Esophagus muscularis mucosa (tissue), 2 donors: ENCODE measurements around the gene SLC22A17.

Experiments
- POLR2A ChIP-seq: fragments of 450-650 bp; IDR thresholded peaks from one replicate; pipeline ENCODE4 v1.6.1; 2017; ENCODE audit warnings: antibody characterized with exemption, moderate library complexity, mild to moderate bottlenecking, low read depth
- POLR2AphosphoS5 ChIP-seq, 2 donors: sonication (generic); formaldehyde crosslinking; IDR thresholded peaks; one replicate each; pipeline ENCODE4 v1.6.1; 2017; ENCODE audit warnings: antibody characterized with exemption in 2 of 2

- TF ChIP-seq POLR2A (no peak), POLR2AphosphoS5 (IDR thresholded peaks at IDR 0.05) (no peak)
These were observed 29.2 kb upstream of the SLC22A17 start for GRCh38 chr14:23381871-23382270.
